WTC11 (cell line): Measurements from ENCODE around the gene ZSCAN2. TPM values are rescaled to one million over a fixed set of nuclear protein-coding genes. Genes with fewer than 3 reads are reported as not detected.

Experiments
- ARID4B ChIP-seq: sonication (generic); formaldehyde crosslinking; IDR thresholded peaks from 2 replicates; pipeline ENCODE4 v1.8.0; 2023; ENCODE audit warnings: missing genetic modification reagents, mild to moderate bottlenecking, borderline replicate concordance
- CREB1 ChIP-seq: sonication (generic); formaldehyde crosslinking; IDR thresholded peaks from 2 replicates; pipeline ENCODE4 v1.8.0; 2023; ENCODE audit warnings: mild to moderate bottlenecking, missing genetic modification reagents
- CREM ChIP-seq: sonication (generic); formaldehyde crosslinking; IDR thresholded peaks from 2 replicates; pipeline ENCODE4 v1.8.1; 2022; ENCODE audit warnings: mild to moderate bottlenecking, missing genetic modification reagents, moderate library complexity
- FOXK1 ChIP-seq: sonication (generic); formaldehyde crosslinking; IDR thresholded peaks from 2 replicates; pipeline ENCODE4 v1.8.0; 2022; ENCODE audit warnings: mild to moderate bottlenecking, moderate library complexity, missing genetic modification reagents
- MLX ChIP-seq: sonication (generic); formaldehyde crosslinking; IDR thresholded peaks from 2 replicates; pipeline ENCODE4 v1.8.1; 2023; ENCODE audit warnings: mild to moderate bottlenecking, missing genetic modification reagents, moderate library complexity
- MXD4 ChIP-seq: fragments of 250-450 bp; sonication (Bioruptor Pico); IDR thresholded peaks from 2 replicates; pipeline ENCODE4 v1.8.0; 2021; ENCODE audit warnings: mild to moderate bottlenecking, moderate library complexity, borderline replicate concordance
- NFE2L1 ChIP-seq: sonication (generic); formaldehyde crosslinking; IDR thresholded peaks from 2 replicates; pipeline ENCODE4 v1.8.1; 2023; ENCODE audit warnings: missing genetic modification reagents
- NFYB ChIP-seq: sonication (generic); formaldehyde crosslinking; conservative IDR thresholded peaks from 2 replicates; pipeline ENCODE4 v1.8.0; 2022; ENCODE audit warnings: low read depth, missing genetic modification reagents
- RORB ChIP-seq: fragments of 250-450 bp; sonication (Bioruptor Pico); IDR thresholded peaks from 2 replicates; pipeline ENCODE4 v1.9.0; 2021; ENCODE audit warnings: mild to moderate bottlenecking
- ZNF232 ChIP-seq: sonication (generic); formaldehyde crosslinking; IDR thresholded peaks from 2 replicates; pipeline ENCODE4 v1.8.0; 2022; ENCODE audit warnings: mild to moderate bottlenecking, missing genetic modification reagents
- ZNF281 ChIP-seq: sonication (generic); formaldehyde crosslinking; IDR thresholded peaks from 2 replicates; pipeline ENCODE4 v1.8.0; 2023; ENCODE audit warnings: mild to moderate bottlenecking, missing genetic modification reagents
- ZNF396 ChIP-seq: fragments of 250-450 bp; sonication (Bioruptor Pico); IDR thresholded peaks from 2 replicates; pipeline ENCODE4 v1.8.0; 2021; ENCODE audit warnings: mild to moderate bottlenecking, moderate library complexity, borderline replicate concordance
- total RNA-seq: library from RNA; stranded (reverse); gene quantifications from 3 replicates; pipeline ENCODE4 v1.2.3, GENCODE V29; 2021
- TF ChIP-seq, protein P1 (sequence below): sonication (generic); formaldehyde crosslinking; IDR thresholded peaks from 2 replicates; pipeline ENCODE4 v1.8.1; 2023; ENCODE audit warnings: mild to moderate bottlenecking, missing genetic modification reagents, moderate library complexity
- TF ChIP-seq, protein P2 (sequence below): fragments of 200-600 bp; IDR thresholded peaks from 2 replicates; pipeline ENCODE4 v1.8.0; 2022; ENCODE audit warnings: antibody characterized with exemption
- TF ChIP-seq, protein P3 (sequence below): sonication (generic); formaldehyde crosslinking; IDR thresholded peaks from 2 replicates; pipeline ENCODE4 v1.8.1; 2022; ENCODE audit warnings: missing genetic modification reagents, borderline replicate concordance
- TF ChIP-seq, protein P4 (sequence below): fragments of 250-450 bp; sonication (Bioruptor Pico); IDR thresholded peaks from 2 replicates; pipeline ENCODE4 v2.1.2; 2022; ENCODE audit warnings: mild to moderate bottlenecking, moderate library complexity
- TF ChIP-seq, protein P5 (sequence below): sonication (generic); formaldehyde crosslinking; IDR thresholded peaks from 2 replicates; pipeline ENCODE4 v1.8.0; 2022; ENCODE audit warnings: mild to moderate bottlenecking, missing genetic modification reagents
- TF ChIP-seq, protein P6 (sequence below): sonication (generic); formaldehyde crosslinking; IDR thresholded peaks from 2 replicates; pipeline ENCODE4 v1.8.0; 2022; ENCODE audit warnings: missing genetic modification reagents

ZSCAN2 gene
- total RNA-seq, 1 experiment from 2014 or later, result 51.9 TPM

GRCh38 chr15:84633311-84634227, 32.8 kb downstream of the ZSCAN2 start (continued):
- 0 out of 2 replicates have a peak, but pooled peaks have one; percentile 18 for TF ChIP-seq ARID4B (CRISPR knock-in tag)
- TF ChIP-seq, protein P1, sequence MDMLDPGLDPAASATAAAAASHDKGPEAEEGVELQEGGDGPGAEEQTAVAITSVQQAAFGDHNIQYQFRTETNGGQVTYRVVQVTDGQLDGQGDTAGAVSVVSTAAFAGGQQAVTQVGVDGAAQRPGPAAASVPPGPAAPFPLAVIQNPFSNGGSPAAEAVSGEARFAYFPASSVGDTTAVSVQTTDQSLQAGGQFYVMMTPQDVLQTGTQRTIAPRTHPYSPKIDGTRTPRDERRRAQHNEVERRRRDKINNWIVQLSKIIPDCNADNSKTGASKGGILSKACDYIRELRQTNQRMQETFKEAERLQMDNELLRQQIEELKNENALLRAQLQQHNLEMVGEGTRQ (CRISPR knock-in tag), result no peak
- TF ChIP-seq, protein P2, sequence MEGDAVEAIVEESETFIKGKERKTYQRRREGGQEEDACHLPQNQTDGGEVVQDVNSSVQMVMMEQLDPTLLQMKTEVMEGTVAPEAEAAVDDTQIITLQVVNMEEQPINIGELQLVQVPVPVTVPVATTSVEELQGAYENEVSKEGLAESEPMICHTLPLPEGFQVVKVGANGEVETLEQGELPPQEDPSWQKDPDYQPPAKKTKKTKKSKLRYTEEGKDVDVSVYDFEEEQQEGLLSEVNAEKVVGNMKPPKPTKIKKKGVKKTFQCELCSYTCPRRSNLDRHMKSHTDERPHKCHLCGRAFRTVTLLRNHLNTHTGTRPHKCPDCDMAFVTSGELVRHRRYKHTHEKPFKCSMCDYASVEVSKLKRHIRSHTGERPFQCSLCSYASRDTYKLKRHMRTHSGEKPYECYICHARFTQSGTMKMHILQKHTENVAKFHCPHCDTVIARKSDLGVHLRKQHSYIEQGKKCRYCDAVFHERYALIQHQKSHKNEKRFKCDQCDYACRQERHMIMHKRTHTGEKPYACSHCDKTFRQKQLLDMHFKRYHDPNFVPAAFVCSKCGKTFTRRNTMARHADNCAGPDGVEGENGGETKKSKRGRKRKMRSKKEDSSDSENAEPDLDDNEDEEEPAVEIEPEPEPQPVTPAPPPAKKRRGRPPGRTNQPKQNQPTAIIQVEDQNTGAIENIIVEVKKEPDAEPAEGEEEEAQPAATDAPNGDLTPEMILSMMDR, result no peak
- TF ChIP-seq NFE2L1 (CRISPR knock-in tag), result peak; percentile 62; the same call in 1 of the 2 replicates
- no peak for TF ChIP-seq MLX (CRISPR knock-in tag)
- TF ChIP-seq ZNF396 (CRISPR knock-in tag), result no peak
- no peak for TF ChIP-seq NFYB
- TF ChIP-seq, protein P3, sequence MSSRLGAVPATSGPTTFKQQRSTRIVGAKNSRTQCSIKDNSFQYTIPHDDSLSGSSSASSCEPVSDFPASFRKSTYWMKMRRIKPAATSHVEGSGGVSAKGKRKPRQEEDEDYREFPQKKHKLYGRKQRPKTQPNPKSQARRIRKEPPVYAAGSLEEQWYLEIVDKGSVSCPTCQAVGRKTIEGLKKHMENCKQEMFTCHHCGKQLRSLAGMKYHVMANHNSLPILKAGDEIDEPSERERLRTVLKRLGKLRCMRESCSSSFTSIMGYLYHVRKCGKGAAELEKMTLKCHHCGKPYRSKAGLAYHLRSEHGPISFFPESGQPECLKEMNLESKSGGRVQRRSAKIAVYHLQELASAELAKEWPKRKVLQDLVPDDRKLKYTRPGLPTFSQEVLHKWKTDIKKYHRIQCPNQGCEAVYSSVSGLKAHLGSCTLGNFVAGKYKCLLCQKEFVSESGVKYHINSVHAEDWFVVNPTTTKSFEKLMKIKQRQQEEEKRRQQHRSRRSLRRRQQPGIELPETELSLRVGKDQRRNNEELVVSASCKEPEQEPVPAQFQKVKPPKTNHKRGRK (CRISPR knock-in tag), result no peak
- no peak for TF ChIP-seq MXD4 (CRISPR knock-in tag)
- TF ChIP-seq ZNF281 (CRISPR knock-in tag), result no peak
- TF ChIP-seq, protein P4, sequence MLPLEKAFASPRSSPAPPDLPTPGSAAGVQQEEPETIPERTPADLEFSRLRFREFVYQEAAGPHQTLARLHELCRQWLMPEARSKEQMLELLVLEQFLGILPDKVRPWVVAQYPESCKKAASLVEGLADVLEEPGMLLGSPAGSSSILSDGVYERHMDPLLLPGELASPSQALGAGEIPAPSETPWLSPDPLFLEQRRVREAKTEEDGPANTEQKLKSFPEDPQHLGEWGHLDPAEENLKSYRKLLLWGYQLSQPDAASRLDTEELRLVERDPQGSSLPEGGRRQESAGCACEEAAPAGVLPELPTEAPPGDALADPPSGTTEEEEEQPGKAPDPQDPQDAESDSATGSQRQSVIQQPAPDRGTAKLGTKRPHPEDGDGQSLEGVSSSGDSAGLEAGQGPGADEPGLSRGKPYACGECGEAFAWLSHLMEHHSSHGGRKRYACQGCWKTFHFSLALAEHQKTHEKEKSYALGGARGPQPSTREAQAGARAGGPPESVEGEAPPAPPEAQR (CRISPR knock-in tag), result no peak
- no peak for TF ChIP-seq CREM (CRISPR knock-in tag)
- no peak for TF ChIP-seq ZNF232
- no peak for TF ChIP-seq CREB1 (CRISPR knock-in tag)
- TF ChIP-seq, protein P5, sequence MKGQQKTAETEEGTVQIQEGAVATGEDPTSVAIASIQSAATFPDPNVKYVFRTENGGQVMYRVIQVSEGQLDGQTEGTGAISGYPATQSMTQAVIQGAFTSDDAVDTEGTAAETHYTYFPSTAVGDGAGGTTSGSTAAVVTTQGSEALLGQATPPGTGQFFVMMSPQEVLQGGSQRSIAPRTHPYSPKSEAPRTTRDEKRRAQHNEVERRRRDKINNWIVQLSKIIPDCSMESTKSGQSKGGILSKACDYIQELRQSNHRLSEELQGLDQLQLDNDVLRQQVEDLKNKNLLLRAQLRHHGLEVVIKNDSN (CRISPR knock-in tag), result no peak
- TF ChIP-seq, protein P6, sequence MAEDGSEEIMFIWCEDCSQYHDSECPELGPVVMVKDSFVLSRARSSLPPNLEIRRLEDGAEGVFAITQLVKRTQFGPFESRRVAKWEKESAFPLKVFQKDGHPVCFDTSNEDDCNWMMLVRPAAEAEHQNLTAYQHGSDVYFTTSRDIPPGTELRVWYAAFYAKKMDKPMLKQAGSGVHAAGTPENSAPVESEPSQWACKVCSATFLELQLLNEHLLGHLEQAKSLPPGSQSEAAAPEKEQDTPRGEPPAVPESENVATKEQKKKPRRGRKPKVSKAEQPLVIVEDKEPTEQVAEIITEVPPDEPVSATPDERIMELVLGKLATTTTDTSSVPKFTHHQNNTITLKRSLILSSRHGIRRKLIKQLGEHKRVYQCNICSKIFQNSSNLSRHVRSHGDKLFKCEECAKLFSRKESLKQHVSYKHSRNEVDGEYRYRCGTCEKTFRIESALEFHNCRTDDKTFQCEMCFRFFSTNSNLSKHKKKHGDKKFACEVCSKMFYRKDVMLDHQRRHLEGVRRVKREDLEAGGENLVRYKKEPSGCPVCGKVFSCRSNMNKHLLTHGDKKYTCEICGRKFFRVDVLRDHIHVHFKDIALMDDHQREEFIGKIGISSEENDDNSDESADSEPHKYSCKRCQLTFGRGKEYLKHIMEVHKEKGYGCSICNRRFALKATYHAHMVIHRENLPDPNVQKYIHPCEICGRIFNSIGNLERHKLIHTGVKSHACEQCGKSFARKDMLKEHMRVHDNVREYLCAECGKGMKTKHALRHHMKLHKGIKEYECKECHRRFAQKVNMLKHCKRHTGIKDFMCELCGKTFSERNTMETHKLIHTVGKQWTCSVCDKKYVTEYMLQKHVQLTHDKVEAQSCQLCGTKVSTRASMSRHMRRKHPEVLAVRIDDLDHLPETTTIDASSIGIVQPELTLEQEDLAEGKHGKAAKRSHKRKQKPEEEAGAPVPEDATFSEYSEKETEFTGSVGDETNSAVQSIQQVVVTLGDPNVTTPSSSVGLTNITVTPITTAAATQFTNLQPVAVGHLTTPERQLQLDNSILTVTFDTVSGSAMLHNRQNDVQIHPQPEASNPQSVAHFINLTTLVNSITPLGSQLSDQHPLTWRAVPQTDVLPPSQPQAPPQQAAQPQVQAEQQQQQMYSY (CRISPR knock-in tag), result peak; percentile 4; the same call in 1 of the 2 replicates
- TF ChIP-seq FOXK1 (CRISPR knock-in tag), result no peak
- no peak for TF ChIP-seq RORB (CRISPR knock-in tag)
